H1 (cell line): ENCODE measurements around the gene HSH2D. TPM values are rescaled to one million over a fixed set of nuclear protein-coding genes. Genes with fewer than 3 reads are reported as not detected.

Experiments used
- CTCF ChIA-PET: fragments of 300-600 bp; sonication (Branson Sonifier 250); formaldehyde crosslinking; loops from one replicate; lab custom pipeline; 2021; ENCODE audit not compliant: partially characterized antibody; lab: Charles Lee
- POLR2A ChIA-PET: fragments of 300-600 bp; sonication (Branson Sonifier 250); formaldehyde crosslinking; loops from one replicate; lab custom pipeline; 2021; ENCODE audit warnings: inconsistent platforms; ENCODE audit not compliant: partially characterized antibody; lab: Charles Lee
- DNase-seq, 2 experiments: peaks; one replicate each; pipeline versions ENCODE4 v3.0.0 to v3.0.0-alpha.2; 2010 to 2022; ENCODE audit warnings: low spot score in 2 of 2, low read depth in 1 of 2, mixed read lengths in 1 of 2
- FAIRE-seq: peaks from 2 replicates; lab custom pipeline; 2011; peaks lifted over from hg19 to GRCh38; lab: Jason Lieb, UNC
- H2AFZ ChIP-seq: 2 replicates; pipeline ENCODE4 v1.8.1; 2012; ENCODE audit warnings: low read length, inconsistent platforms
- H2AK5ac ChIP-seq: 2 replicates; pipeline ENCODE4 v1.6.1; 2013; ENCODE audit warnings: low read depth, low read length
- H2BK120ac ChIP-seq: replicated peaks from 2 replicates; pipeline ENCODE3; 2013; ENCODE audit warnings: low read depth, low read length, inconsistent platforms
- H2BK12ac ChIP-seq: 2 replicates; pipeline ENCODE4 v1.6.1; 2013; ENCODE audit warnings: low read depth, low read length
- H2BK15ac ChIP-seq: 2 replicates; pipeline ENCODE4 v1.6.1; 2013; ENCODE audit warnings: low read length
- H2BK20ac ChIP-seq: 2 replicates; pipeline ENCODE4 v1.6.1; 2013; ENCODE audit warnings: low read length
- H2BK5ac ChIP-seq: 2 replicates; pipeline ENCODE4 v1.6.1; 2013; ENCODE audit warnings: low read depth, low read length
- H3K14ac ChIP-seq: 2 replicates; pipeline ENCODE4 v1.6.1; 2013; ENCODE audit warnings: inconsistent platforms; ENCODE audit not compliant: insufficient read length
- H3K18ac ChIP-seq: 2 replicates; pipeline ENCODE4 v1.6.1; 2013; ENCODE audit warnings: low read length; ENCODE audit errors: extremely low read depth
- H3K23ac ChIP-seq: 2 replicates; pipeline ENCODE4 v1.6.1; 2013; ENCODE audit warnings: inconsistent platforms; ENCODE audit not compliant: insufficient read length
- H3K23me2 ChIP-seq: 2 replicates; pipeline ENCODE4 v1.6.1; 2013; ENCODE audit warnings: low read depth, low read length
- H3K27ac ChIP-seq: 2 replicates; pipeline ENCODE4 v1.6.1; 2011; ENCODE audit warnings: low read depth, low read length, inconsistent platforms
- H3K27me3 ChIP-seq, 4 experiments: replicated peaks in 1 of 4; 1 replicate in 1 of 4; 2 replicates in 3 of 4; pipeline versions ENCODE4 v1.6.1 to v1.8.1; 2011 to 2013; ENCODE audit warnings: low read length in 3 of 4, mild to moderate bottlenecking in 3 of 4, inconsistent platforms in 2 of 4, mixed read lengths in 2 of 4, moderate library complexity in 1 of 4; ENCODE audit not compliant: control insufficient read depth in 3 of 4, insufficient read depth in 3 of 4; ENCODE audit errors: extremely low read depth in 1 of 4
- H3K36me3 ChIP-seq, 4 experiments: 2 replicates each; pipeline versions ENCODE4 v1.6.1 to v1.8.1; 2011 to 2013; ENCODE audit warnings: mild to moderate bottlenecking in 4 of 4, low read length in 3 of 4, moderate library complexity in 2 of 4, control low read depth in 1 of 4, inconsistent platforms in 1 of 4; ENCODE audit not compliant: insufficient read depth in 4 of 4, control insufficient read depth in 2 of 4
- H3K4ac ChIP-seq: replicated peaks from 2 replicates; pipeline ENCODE3; 2013; ENCODE audit warnings: low read length, low read depth, mixed read lengths, inconsistent platforms; ENCODE audit not compliant: insufficient read length
- H3K4me1 ChIP-seq, 4 experiments: replicated peaks in 1 of 4; 1 replicate in 1 of 4; 2 replicates in 3 of 4; pipeline versions ENCODE4 v1.6.1 to v1.8.1; 2011 to 2013; ENCODE audit warnings: low read length in 3 of 4, inconsistent platforms in 2 of 4, mixed read lengths in 1 of 4; ENCODE audit not compliant: insufficient read depth in 4 of 4, control insufficient read depth in 3 of 4
- H3K4me2 ChIP-seq, 2 experiments: 2 replicates each; pipeline versions ENCODE4 v1.6.1 to v1.8.1; 2011 to 2013; ENCODE audit warnings: low read depth in 2 of 2, low read length in 2 of 2, control low read depth in 1 of 2, inconsistent platforms in 1 of 2, mild to moderate bottlenecking in 1 of 2; ENCODE audit not compliant: insufficient read depth in 1 of 2
- H3K4me3 ChIP-seq, 4 experiments: fragments of 200-600, 300-600 bp in 1 of 4; sonication (generic), shearing (Covaris generic), sonication (Bioruptor Twin) in 1 of 4; 2 replicates each; pipeline versions ENCODE4 v1.5.1 to v1.8.1; 2011 to 2016; ENCODE audit warnings: low read length in 4 of 4, low read depth in 3 of 4, control low read depth in 2 of 4, inconsistent platforms in 2 of 4, mild to moderate bottlenecking in 2 of 4, mixed read lengths in 1 of 4, moderate library complexity in 1 of 4; ENCODE audit not compliant: insufficient read depth in 2 of 4; ENCODE audit errors: extremely low read depth in 1 of 4
- H3K56ac ChIP-seq: replicated peaks from 2 replicates; pipeline ENCODE3; 2013; ENCODE audit warnings: low read depth, mild to moderate bottlenecking, mixed read lengths, low read length, inconsistent platforms; ENCODE audit not compliant: insufficient read length
- H3K79me1 ChIP-seq: 2 replicates; pipeline ENCODE4 v1.6.1; 2013; ENCODE audit warnings: low read depth, low read length, control low read depth
- H3K79me2 ChIP-seq, 2 experiments: 2 replicates each; pipeline versions ENCODE4 v1.6.1 to v1.8.1; 2012 to 2013; ENCODE audit warnings: low read length in 2 of 2, mild to moderate bottlenecking in 2 of 2, inconsistent platforms in 1 of 2; ENCODE audit not compliant: insufficient read depth in 2 of 2, control insufficient read depth in 1 of 2
- H3K9ac ChIP-seq, 4 experiments: replicated peaks in 1 of 4; 1 replicate in 1 of 4; 2 replicates in 3 of 4; pipeline versions ENCODE4 v1.6.1 to v1.8.1; 2011 to 2013; ENCODE audit warnings: low read depth in 3 of 4, low read length in 3 of 4, control low read depth in 2 of 4, mild to moderate bottlenecking in 2 of 4, moderate library complexity in 2 of 4, inconsistent platforms in 1 of 4; ENCODE audit errors: extremely low read depth in 1 of 4
- H3K9me3 ChIP-seq, 2 experiments: 2 replicates each; pipeline versions ENCODE4 v1.6.1 to v1.8.1; 2012 to 2013; ENCODE audit warnings: mild to moderate bottlenecking in 2 of 2, moderate library complexity in 2 of 2, control low read depth in 1 of 2, inconsistent platforms in 1 of 2, low read depth in 1 of 2, low read length in 1 of 2, mixed read lengths in 1 of 2; ENCODE audit not compliant: insufficient read depth in 2 of 2
- H4K20me1 ChIP-seq, 2 experiments: replicated peaks in 1 of 2; 2 replicates each; pipeline versions ENCODE3 to v1.8.1; 2011 to 2013; ENCODE audit warnings: inconsistent platforms in 2 of 2, low read length in 2 of 2, mild to moderate bottlenecking in 1 of 2; ENCODE audit not compliant: insufficient read depth in 2 of 2, control insufficient read depth in 1 of 2
- H4K5ac ChIP-seq: 2 replicates; pipeline ENCODE4 v1.6.1; 2013; ENCODE audit warnings: low read length, low read depth, mixed read lengths, inconsistent platforms; ENCODE audit not compliant: insufficient read length
- H4K8ac ChIP-seq: 2 replicates; pipeline ENCODE4 v1.8.0; 2013; ENCODE audit warnings: mild to moderate bottlenecking, moderate library complexity, low read length, inconsistent platforms; ENCODE audit not compliant: insufficient read depth; ENCODE audit errors: extremely low read depth
- H4K91ac ChIP-seq: replicated peaks from 2 replicates; pipeline ENCODE3; 2013; ENCODE audit warnings: low read length, mixed read lengths, inconsistent platforms; ENCODE audit not compliant: insufficient read length
- ASH2L ChIP-seq: fragments of 200-600, 300-600 bp; sonication (generic); IDR thresholded peaks from one replicate; pipeline ENCODE4 v1.7.1; 2017; ENCODE audit warnings: low read length
- CEBPB ChIP-seq: IDR thresholded peaks from 2 replicates; pipeline ENCODE4 v1.6.1; 2012; ENCODE audit warnings: low read depth, low read length
- CHD1 ChIP-seq: IDR thresholded peaks from 2 replicates; pipeline ENCODE4 v1.6.1; 2012; ENCODE audit warnings: low read depth, low read length, improper control_type of control experiment
- FOSL1 ChIP-seq: IDR thresholded peaks from 2 replicates; pipeline ENCODE4 v1.6.1; 2011; ENCODE audit warnings: mild to moderate bottlenecking, low read depth, low read length, moderate library complexity; ENCODE audit not compliant: insufficient read depth
- HDAC2 ChIP-seq, 2 experiments: fragments of 300-600 bp in 1 of 2; sonication (generic) in 1 of 2; IDR thresholded peaks; 2 replicates each; pipeline ENCODE4 v1.6.1; 2011 to 2012; ENCODE audit warnings: low read depth in 2 of 2, low read length in 2 of 2, mild to moderate bottlenecking in 2 of 2, moderate library complexity in 2 of 2, borderline replicate concordance in 1 of 2, inconsistent platforms in 1 of 2
- KDM4A ChIP-seq: IDR thresholded peaks from one replicate; pipeline ENCODE4 v1.7.1; 2012; ENCODE audit warnings: low read depth, mild to moderate bottlenecking, moderate library complexity, low read length, inconsistent platforms; ENCODE audit not compliant: severe bottlenecking
- KDM5A ChIP-seq: fragments of 200-600 bp; IDR thresholded peaks from 2 replicates; pipeline ENCODE4 v1.7.1; 2012; ENCODE audit warnings: mild to moderate bottlenecking, low read length, inconsistent platforms, mixed read lengths
- NRF1 ChIP-seq: IDR thresholded peaks from 2 replicates; pipeline ENCODE4 v1.6.1; 2011; ENCODE audit warnings: mild to moderate bottlenecking, low read depth, low read length, improper control_type of control experiment
- SIN3A ChIP-seq, 2 experiments: IDR thresholded peaks in 1 of 2; conservative IDR thresholded peaks in 1 of 2; 2 replicates each; pipeline ENCODE4 v1.6.1; 2011 to 2012; ENCODE audit warnings: low read length in 2 of 2, improper control_type of control experiment in 1 of 2, low read depth in 1 of 2, mild to moderate bottlenecking in 1 of 2
- SIRT6 ChIP-seq: IDR thresholded peaks from one replicate; pipeline ENCODE4 v1.7.1; 2012; ENCODE audit warnings: low read length, inconsistent platforms
- YY1 ChIP-seq: IDR thresholded peaks from 2 replicates; pipeline ENCODE4 v1.6.1; 2011; ENCODE audit warnings: low read depth, mild to moderate bottlenecking, low read length
- ZNF274 ChIP-seq: IDR thresholded peaks from 2 replicates; pipeline ENCODE4 v1.7.0; 2012; ENCODE audit warnings: low read length, borderline replicate concordance; ENCODE audit errors: extremely low read depth
- WGBS, 2 experiments: shearing (Covaris generic) in 1 of 2; methylation state at CpG; one replicate each; pipeline versions ENCODE4 v1.1.6 to v1.1.7; 2013 to 2015; ENCODE audit warnings: low lambda C conversion rate in 2 of 2, mixed read lengths in 2 of 2, inconsistent platforms in 1 of 2, low coverage in 1 of 2, missing lambda C conversion rate in 1 of 2; ENCODE audit not compliant: insufficient replicate concordance in 2 of 2, insufficient coverage in 1 of 2, insufficient read length in 1 of 2; ENCODE audit errors: extremely low coverage in 1 of 2, missing lambda C conversion rate in 1 of 2; 5-methylcytosine and 5-hydroxymethylcytosine counted together
- polyA plus RNA-seq, 7 experiments: library from polyadenylated mRNA; depleted of rRNA in 3 of 7; stranded (reverse) in 5 of 7; unstranded in 2 of 7; fragments of >200 nt in 5 of 7; fragments of 200-250 nt in 2 of 7; gene quantifications; 1 replicate in 5 of 7; 2 replicates in 1 of 7; 4 replicates in 1 of 7; pipeline versions ENCODE4 v1.2.1 to v1.2.3, GENCODE V29; 2011 to 2013; ENCODE audit warnings: missing spikeins in 2 of 7, mixed read lengths in 2 of 7
- total RNA-seq: library from RNA; stranded (reverse); fragmentation: NEBNext Ultra II Directional; extraction: Animal tissue kit (Norgen Biotek cat#: 25700); gene quantifications from 2 replicates; pipeline ENCODE4 v1.2.1, GENCODE V29; 2021
- TF ChIP-seq, protein P1 (sequence below): IDR thresholded peaks from 2 replicates; pipeline ENCODE4 v1.6.1; 2011; ENCODE audit warnings: low read length, improper control_type of control experiment

Gene HSH2D
- total and polyA plus RNA-seq, 2 of the 8 experiments (the other 6 are each of a cell fraction or from before 2014, with no cell fraction given) = 0.67 to 1.6 TPM

DNA sequence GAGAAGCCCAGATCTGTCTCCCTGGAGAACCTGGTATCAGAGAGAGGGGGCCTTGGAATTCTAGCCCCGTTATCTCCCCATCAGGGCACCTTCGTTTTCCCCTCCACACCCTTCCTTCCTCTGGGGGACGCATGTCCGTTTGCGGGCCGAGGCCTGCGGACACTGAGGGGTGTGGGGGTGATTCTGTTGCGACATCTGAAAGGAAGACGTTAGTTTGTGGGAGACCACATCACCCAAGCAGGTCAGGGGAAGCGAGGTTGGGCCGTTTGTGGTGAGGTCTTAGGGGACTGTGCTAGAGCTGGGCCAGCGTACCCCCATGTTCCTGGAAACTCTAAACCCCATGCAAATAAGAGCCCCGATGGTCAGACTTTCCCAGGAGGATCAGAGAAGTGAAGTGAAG, 3.7 kb upstream of the HSH2D start:
- no peaks in the 10 kb centered on the region for H3K36me3 ChIP-seq
- H3K79me2 ChIP-seq = no peaks in the 10 kb centered on the region
- no peak overlapping the region for H3K18ac ChIP-seq
- no peak overlapping the region for H3K23ac ChIP-seq
- ChIA-PET CTCF (interaction anchor here (1.1 to 1.3 kb wide), 3 partner anchors 16 to 45 kb away, joined by 3 to 6 read pairs (median 3); partner anchors contain the start of gene FAM32A), POLR2A (interaction anchor here (1.0 to 1.3 kb wide), 3 partner anchors 17 to 62 kb away, joined by 3 to 5 read pairs (median 3); no protein-coding TSS in a partner anchor)
- no peak overlapping the region for H2BK5ac ChIP-seq
- H4K91ac ChIP-seq = no peak overlapping the region
- no peak overlapping the region for H2BK20ac ChIP-seq
- H3K4me3 ChIP-seq = no peak overlapping the region
- no peak overlapping the region for H4K8ac ChIP-seq
- H2AFZ ChIP-seq = no peak overlapping the region
- H3K9ac ChIP-seq = no peak overlapping the region
- DNase-seq (no peak), FAIRE-seq (no peak)
- peaks cover 0 to 6% (median 4%) of the 10 kb centered on the region in 4 experiments; a peak in 3 of 7 replicates for H3K4me1 ChIP-seq
- no peak overlapping the region for H2AK5ac ChIP-seq
- H3K27me3 ChIP-seq = no peaks in the 10 kb centered on the region
- no peak overlapping the region for H3K27ac ChIP-seq
- H3K79me1 ChIP-seq = no peaks in the 10 kb centered on the region
- H3K4ac ChIP-seq = no peak overlapping the region
- no peak overlapping the region for H2BK120ac ChIP-seq
- no peak overlapping the region for H3K14ac ChIP-seq
- H3K56ac ChIP-seq = no peak overlapping the region
- no peak overlapping the region for H4K5ac ChIP-seq
- H4K20me1 ChIP-seq = no peaks in the 10 kb centered on the region
- no peak overlapping the region for H3K4me2 ChIP-seq
- H3K23me2 ChIP-seq = peaks cover 3% of the 10 kb centered on the region; the same call in 1 of the 2 replicates
- H2BK12ac ChIP-seq = no peak overlapping the region
- WGBS, 2 experiments = 82% methylated on average over 13 of the region's 13 CpGs; no CpG with 5 or more reads in 1 of the 2 experiments
- no peaks in the 10 kb centered on the region for H3K9me3 ChIP-seq
- H2BK15ac ChIP-seq = no peak overlapping the region
- TF ChIP-seq HDAC2 (IDR thresholded peaks at IDR 0.05; ENCODE audit: borderline replicate concordance in 1 of 2, low read depth in 2 of 2, low read length in 2 of 2) = no peak
- TF ChIP-seq SIN3A (conservative IDR thresholded peaks at IDR 0.05 in 1 of 2, IDR thresholded peaks at IDR 0.05 in 1 of 2; ENCODE audit: low read depth in 1 of 2, low read length in 2 of 2) = no peak
- TF ChIP-seq NRF1 = no peak
- TF ChIP-seq, protein P1, sequence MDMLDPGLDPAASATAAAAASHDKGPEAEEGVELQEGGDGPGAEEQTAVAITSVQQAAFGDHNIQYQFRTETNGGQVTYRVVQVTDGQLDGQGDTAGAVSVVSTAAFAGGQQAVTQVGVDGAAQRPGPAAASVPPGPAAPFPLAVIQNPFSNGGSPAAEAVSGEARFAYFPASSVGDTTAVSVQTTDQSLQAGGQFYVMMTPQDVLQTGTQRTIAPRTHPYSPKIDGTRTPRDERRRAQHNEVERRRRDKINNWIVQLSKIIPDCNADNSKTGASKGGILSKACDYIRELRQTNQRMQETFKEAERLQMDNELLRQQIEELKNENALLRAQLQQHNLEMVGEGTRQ = no peak
- TF ChIP-seq KDM5A = no peak
- TF ChIP-seq FOSL1 = no peak
- no peak for TF ChIP-seq ASH2L
- no peak for TF ChIP-seq CEBPB
- TF ChIP-seq SIRT6 = no peak
- no peak for TF ChIP-seq CHD1
- no peak for TF ChIP-seq KDM4A
- TF ChIP-seq ZNF274 = no peak
- no peak for TF ChIP-seq YY1
